HepG2 (cell line): ENCODE results near the gene WTAP. TPM values are rescaled to one million over a fixed set of nuclear protein-coding genes. Genes with fewer than 3 reads are reported as not detected.

ENCODE experiments used
- ATAC-seq: fragments of 200-7000 bp; cut with Tn5 transposase; 3 replicates; pipeline ENCODE4 v1.9.1; 2020; ENCODE audit warnings: mild to moderate bottlenecking, moderate library complexity
- BruUV-seq: library from RNA; stranded (reverse); fragments of 400-500 nt; replicated peaks from 2 replicates; lab custom pipeline; 2021; lab: Mats Ljungman, UMichigan
- CTCF ChIA-PET: fragments of 300-600 bp; formaldehyde crosslinking; extraction: SDS; loops from one replicate; lab custom pipeline; 2021; ENCODE audit warnings: low total read pairs, inconsistent platforms, low intra/inter-chr PET ratio; lab: Yijun Ruan, JAX
- POLR2A ChIA-PET: fragments of 350-600 bp; sonication (Branson Sonifier 250); formaldehyde crosslinking; loops from one replicate; lab custom pipeline; 2020; ENCODE audit warnings: antibody characterized with exemption, inconsistent platforms; lab: Yijun Ruan, JAX
- DNase-seq: peaks from one replicate; pipeline ENCODE4 v3.0.0-alpha.2; 2015; ENCODE audit warnings: low spot score
- FAIRE-seq: peaks from 3 replicates; lab custom pipeline; 2011; peaks lifted over from hg19 to GRCh38; lab: Jason Lieb, UNC
- H2AFZ ChIP-seq: one replicate; pipeline ENCODE4 v1.6.1; 2011; ENCODE audit warnings: low read length, inconsistent platforms
- H3K27ac ChIP-seq: fragments of 300-600 bp; 3 replicates; pipeline ENCODE4 v1.8.0; 2011; ENCODE audit warnings: mixed run types, mild to moderate bottlenecking, mixed read lengths, low read length, inconsistent platforms; ENCODE audit not compliant: insufficient read depth; ENCODE audit errors: extremely low read length
- H3K27me3 ChIP-seq, 2 experiments: fragments of 200-600 bp in 1 of 2; 2 replicates in 1 of 2; 3 replicates in 1 of 2; pipeline versions ENCODE4 v1.6.0 to v1.8.0; 2011; ENCODE audit warnings: low read length in 2 of 2, mild to moderate bottlenecking in 2 of 2, moderate library complexity in 2 of 2, inconsistent platforms in 1 of 2; ENCODE audit not compliant: insufficient read depth in 2 of 2, control insufficient read depth in 1 of 2
- H3K36me3 ChIP-seq, 2 experiments: fragments of 200-600 bp in 1 of 2; replicated peaks in 1 of 2; 2 replicates in 1 of 2; 3 replicates in 1 of 2; pipeline versions ENCODE4 v1.5.1 to v1.8.0; 2011; ENCODE audit warnings: low read length in 2 of 2, inconsistent platforms in 1 of 2; ENCODE audit not compliant: insufficient read depth in 2 of 2, control insufficient read depth in 1 of 2
- H3K4me1 ChIP-seq: 2 replicates; pipeline ENCODE4 v1.5.1; 2012; ENCODE audit warnings: low read length, inconsistent platforms; ENCODE audit not compliant: insufficient read depth
- H3K4me2 ChIP-seq: 2 replicates; pipeline ENCODE4 v1.6.0; 2011; ENCODE audit warnings: low read depth, low read length, inconsistent platforms
- H3K4me3 ChIP-seq, 3 experiments: fragments of 200-600 bp in 1 of 3; sonication (generic), shearing (Covaris generic) in 1 of 3; replicated peaks in 1 of 3; 2 replicates each; pipeline ENCODE4 v1.5.1; 2011 to 2016; ENCODE audit warnings: low read length in 3 of 3, inconsistent platforms in 2 of 3, low read depth in 2 of 3, mild to moderate bottlenecking in 2 of 3, control low read depth in 1 of 3, mixed read lengths in 1 of 3; ENCODE audit not compliant: insufficient read depth in 1 of 3
- H3K79me2 ChIP-seq: one replicate; pipeline ENCODE4 v1.6.1; 2011; ENCODE audit warnings: low read length, inconsistent platforms; ENCODE audit not compliant: insufficient read depth
- H3K9ac ChIP-seq: 2 replicates; pipeline ENCODE4 v1.6.0; 2011; ENCODE audit warnings: mild to moderate bottlenecking, low read depth, low read length, inconsistent platforms; ENCODE audit not compliant: insufficient read depth
- H3K9me3 ChIP-seq: 2 replicates; pipeline ENCODE4 v1.5.1; 2012; ENCODE audit warnings: mild to moderate bottlenecking, low read length
- H4K20me1 ChIP-seq: 2 replicates; pipeline ENCODE4 v1.6.0; 2011; ENCODE audit warnings: inconsistent platforms, mild to moderate bottlenecking, low read length, moderate library complexity; ENCODE audit not compliant: insufficient read depth
- BRCA1 ChIP-seq: sonication (generic); formaldehyde crosslinking; IDR thresholded peaks from 2 replicates; pipeline ENCODE4 v1.4.0; 2020; ENCODE audit warnings: missing genetic modification reagents
- DBP ChIP-seq: sonication (generic); formaldehyde crosslinking; IDR thresholded peaks from 2 replicates; pipeline ENCODE4 v1.4.0; 2020; ENCODE audit warnings: missing genetic modification reagents; ENCODE audit errors: not compliant biosample characterization
- DMTF1 ChIP-seq: sonication (generic); formaldehyde crosslinking; IDR thresholded peaks from 2 replicates; pipeline ENCODE4 v1.4.0; 2020; ENCODE audit warnings: mild to moderate bottlenecking, missing genetic modification reagents
- HNF1B ChIP-seq: sonication (generic); formaldehyde crosslinking; IDR thresholded peaks from 2 replicates; pipeline ENCODE4 v1.5.1; 2020; ENCODE audit warnings: mild to moderate bottlenecking, moderate library complexity, missing genetic modification reagents
- MXI1 ChIP-seq: IDR thresholded peaks from 3 replicates; pipeline ENCODE4 v1.6.1; 2012; ENCODE audit warnings: low read depth, low read length, inconsistent platforms, borderline replicate concordance
- POLR2A ChIP-seq, 2 experiments: IDR thresholded peaks; 2 replicates each; pipeline ENCODE4 v1.6.1; 2011; ENCODE audit warnings: low read depth in 2 of 2, low read length in 2 of 2, mild to moderate bottlenecking in 1 of 2, moderate library complexity in 1 of 2; ENCODE audit not compliant: insufficient read depth in 1 of 2
- ZNF44 ChIP-seq: sonication (generic); formaldehyde crosslinking; IDR thresholded peaks from 2 replicates; pipeline ENCODE4 v1.5.1; 2020; ENCODE audit warnings: mild to moderate bottlenecking, missing genetic modification reagents
- in situ Hi-C: cut with HindIII; loops from 2 replicates; pipeline ENCODE4 v1.10.0; 2017; ENCODE audit warnings: low pct_unique_long_range_greater_than_20kb; ENCODE audit not compliant: extremely low pct_ligation_motif_present
- intact Hi-C: fragments of 100-400 bp; cut with micrococcal nuclease; formaldehyde crosslinking; loops from one replicate; pipeline ENCODE4 v1.10.0; 2022; ENCODE audit not compliant: unreplicated experiment
- polyA plus RNA-seq, 8 experiments: library from polyadenylated mRNA; depleted of rRNA in 3 of 8; stranded (reverse) in 7 of 8; unstranded in 1 of 8; fragments of >200 nt; fragmentation: Illumina TruSeq in 4 of 8; extraction: Trizol in 4 of 8; gene quantifications; 2 replicates each; pipeline versions ENCODE4 v1.2.1 to v1.2.3, GENCODE V29; 2011 to 2016; ENCODE audit warnings: low read depth in 4 of 8, missing spikeins in 1 of 8, mixed read lengths in 1 of 8; ENCODE audit not compliant: insufficient read depth in 1 of 8
- total RNA-seq, 5 experiments: library from RNA; depleted of rRNA; stranded (reverse); fragments of >200 nt; fragmentation: Illumina TruSeq; extraction: Trizol; gene quantifications; 2 replicates each; pipeline ENCODE4 v1.2.3, GENCODE V29; 2016; ENCODE audit warnings: low read depth in 1 of 5

The WTAP gene
- total and polyA plus RNA-seq, 2 of the 13 experiments (the other 11 are each of a cell fraction or from before 2014, with no cell fraction given), result 31.6 to 167 TPM

GRCh38 chr6:159766906-159767305, 39.6 kb downstream of the WTAP start:
- intact Hi-C loops, result loop anchor here (10.0 kb wide), 1 partner anchor 1122 kb away; the partner anchor contains the start of gene DYNLT1
- no peak for DNase-seq
- Histone ChIP-seq H3K79me2 (peaks cover 49% of the 10 kb centered on the region), H3K4me2 (peak overlapping the region; percentile 12; the same call in 1 of the 2 replicates), H3K27ac (peak overlapping the region; percentile 51), H3K4me1 (peaks cover 56% of the 10 kb centered on the region), H3K4me3 (no peak overlapping the region), H4K20me1 (no peaks in the 10 kb centered on the region), H3K36me3 (peaks cover 14 to 72% of the 10 kb centered on the region in 2 experiments), H3K9me3 (no peaks in the 10 kb centered on the region), H2AFZ (no peak overlapping the region), H3K9ac (peak overlapping the region; percentile 5; the same call in 1 of the 2 replicates), H3K27me3 (no peaks in the 10 kb centered on the region)
- no peak for ATAC-seq
- FAIRE-seq, result no peak
- no TSS peak for BruUV-seq
- TF ChIP-seq POLR2A (IDR thresholded peaks at IDR 0.05; ENCODE audit: insufficient read depth in 1 of 2, low read depth in 2 of 2, low read length in 2 of 2), result peak in 1 of 2 experiments; percentile 12; a peak in 1 of 4 replicates
- TF ChIP-seq ZNF44 (CRISPR knock-in tag), result 0 out of 2 replicates have a peak, but pooled peaks have one; percentile 45
- no peak for TF ChIP-seq DBP
- 0 out of 2 replicates have a peak, but pooled peaks have one; percentile 53 for TF ChIP-seq HNF1B (CRISPR knock-in tag)
- no peak for TF ChIP-seq BRCA1 (CRISPR knock-in tag)
- TF ChIP-seq MXI1, result 0 out of 3 replicates have a peak, but pooled peaks have one; percentile 21
- no peak for TF ChIP-seq DMTF1 (CRISPR knock-in tag)
- POLR2A ChIA-PET, result interaction anchor here (1.3 kb wide), 1 partner anchor 23 kb away, joined by 8 read pairs; the partner anchor contains the start of genes MRPL18 and TCP1
- in situ Hi-C loops, result no loop called here
- CTCF ChIA-PET, result no interaction called here
